ENCODE results near the gene TMEM31. TPM values are rescaled to one million over a fixed set of nuclear protein-coding genes. Genes with fewer than 3 reads are reported as not detected.

TMEM31 gene
- total RNA-seq, 1 donor from 2014 or later: 1.4 TPM

Other genes with a start within 250 kb of the TMEM31 start
- 1.2 TPM for gene RAB40A, start 191.4 kb upstream of the TMEM31 start, total RNA-seq
- 102 TPM for gene TCEAL4, start 125.4 kb upstream of the TMEM31 start, total RNA-seq
- 26.7 TPM for gene TCEAL3, start 102.9 kb upstream of the TMEM31 start, total RNA-seq
- 25.4 TPM for gene TCEAL1, start 81.9 kb upstream of the TMEM31 start, total RNA-seq
- gene MORF4L2, start 24.2 kb upstream of the TMEM31 start, total RNA-seq: 224 TPM
- 637 TPM for gene PLP1, start 65.9 kb downstream of the TMEM31 start, total RNA-seq
- gene RAB9B, start 121.3 kb downstream of the TMEM31 start, total RNA-seq: 3.8 TPM